ENCODE measurements around the gene NAT16.

DNA sequence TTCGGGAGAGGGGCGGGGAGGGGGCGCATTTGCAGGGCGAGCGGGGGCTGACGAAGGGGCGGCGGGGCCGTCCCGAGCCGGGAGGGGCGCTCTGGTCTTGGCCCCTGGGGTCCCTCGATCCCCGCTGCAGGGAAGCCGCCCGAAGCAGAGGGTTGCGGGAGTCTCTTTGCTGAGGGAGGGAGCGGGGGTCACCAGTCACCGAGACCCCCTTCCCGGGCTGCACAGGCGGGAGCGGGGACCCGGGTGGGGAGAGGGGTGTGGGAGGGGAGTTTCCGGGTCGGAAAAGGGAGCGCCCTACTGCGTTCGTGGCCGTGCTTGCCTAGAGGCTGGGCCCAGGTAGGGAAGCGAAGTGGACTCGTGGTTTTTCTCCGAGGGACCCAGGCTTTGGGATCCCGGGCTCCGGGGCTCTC lies 25.4 kb downstream of the NAT16 start:
- TF ChIP-seq, protein P1, sequence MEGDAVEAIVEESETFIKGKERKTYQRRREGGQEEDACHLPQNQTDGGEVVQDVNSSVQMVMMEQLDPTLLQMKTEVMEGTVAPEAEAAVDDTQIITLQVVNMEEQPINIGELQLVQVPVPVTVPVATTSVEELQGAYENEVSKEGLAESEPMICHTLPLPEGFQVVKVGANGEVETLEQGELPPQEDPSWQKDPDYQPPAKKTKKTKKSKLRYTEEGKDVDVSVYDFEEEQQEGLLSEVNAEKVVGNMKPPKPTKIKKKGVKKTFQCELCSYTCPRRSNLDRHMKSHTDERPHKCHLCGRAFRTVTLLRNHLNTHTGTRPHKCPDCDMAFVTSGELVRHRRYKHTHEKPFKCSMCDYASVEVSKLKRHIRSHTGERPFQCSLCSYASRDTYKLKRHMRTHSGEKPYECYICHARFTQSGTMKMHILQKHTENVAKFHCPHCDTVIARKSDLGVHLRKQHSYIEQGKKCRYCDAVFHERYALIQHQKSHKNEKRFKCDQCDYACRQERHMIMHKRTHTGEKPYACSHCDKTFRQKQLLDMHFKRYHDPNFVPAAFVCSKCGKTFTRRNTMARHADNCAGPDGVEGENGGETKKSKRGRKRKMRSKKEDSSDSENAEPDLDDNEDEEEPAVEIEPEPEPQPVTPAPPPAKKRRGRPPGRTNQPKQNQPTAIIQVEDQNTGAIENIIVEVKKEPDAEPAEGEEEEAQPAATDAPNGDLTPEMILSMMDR (IDR thresholded peaks at IDR 0.05), result no peak
- TF ChIP-seq POLR2A (IDR thresholded peaks at IDR 0.05), result no peak
- no peak for TF ChIP-seq POLR2AphosphoS5 (IDR thresholded peaks at IDR 0.05; ENCODE audit: insufficient read depth in 1 of 2, low read depth in 1 of 2)
